HepG2 (cell line): ENCODE data around the gene NOX3. TPM values are rescaled to one million over a fixed set of nuclear protein-coding genes. Genes with fewer than 3 reads are reported as not detected.

ENCODE experiments used
- ATAC-seq: fragments of 200-7000 bp; cut with Tn5 transposase; 3 replicates; pipeline ENCODE4 v1.9.1; 2020; ENCODE audit warnings: mild to moderate bottlenecking, moderate library complexity
- BruUV-seq: library from RNA; stranded (reverse); fragments of 400-500 nt; replicated peaks from 2 replicates; lab custom pipeline; 2021; lab: Mats Ljungman, UMichigan
- CTCF ChIA-PET: fragments of 300-600 bp; formaldehyde crosslinking; extraction: SDS; loops from one replicate; lab custom pipeline; 2021; ENCODE audit warnings: low total read pairs, inconsistent platforms, low intra/inter-chr PET ratio; lab: Yijun Ruan, JAX
- POLR2A ChIA-PET: fragments of 350-600 bp; sonication (Branson Sonifier 250); formaldehyde crosslinking; loops from one replicate; lab custom pipeline; 2020; ENCODE audit warnings: antibody characterized with exemption, inconsistent platforms; lab: Yijun Ruan, JAX
- DNase-seq: peaks from one replicate; pipeline ENCODE4 v3.0.0-alpha.2; 2015; ENCODE audit warnings: low spot score
- FAIRE-seq: peaks from 3 replicates; lab custom pipeline; 2011; peaks lifted over from hg19 to GRCh38; lab: Jason Lieb, UNC
- H2AFZ ChIP-seq: one replicate; pipeline ENCODE4 v1.6.1; 2011; ENCODE audit warnings: low read length, inconsistent platforms
- H3K27ac ChIP-seq: fragments of 300-600 bp; 3 replicates; pipeline ENCODE4 v1.8.0; 2011; ENCODE audit warnings: mixed run types, mild to moderate bottlenecking, mixed read lengths, low read length, inconsistent platforms; ENCODE audit not compliant: insufficient read depth; ENCODE audit errors: extremely low read length
- H3K27me3 ChIP-seq, 2 experiments: fragments of 200-600 bp in 1 of 2; 2 replicates in 1 of 2; 3 replicates in 1 of 2; pipeline versions ENCODE4 v1.6.0 to v1.8.0; 2011; ENCODE audit warnings: low read length in 2 of 2, mild to moderate bottlenecking in 2 of 2, moderate library complexity in 2 of 2, inconsistent platforms in 1 of 2; ENCODE audit not compliant: insufficient read depth in 2 of 2, control insufficient read depth in 1 of 2
- H3K36me3 ChIP-seq, 2 experiments: fragments of 200-600 bp in 1 of 2; replicated peaks in 1 of 2; 2 replicates in 1 of 2; 3 replicates in 1 of 2; pipeline versions ENCODE4 v1.5.1 to v1.8.0; 2011; ENCODE audit warnings: low read length in 2 of 2, inconsistent platforms in 1 of 2; ENCODE audit not compliant: insufficient read depth in 2 of 2, control insufficient read depth in 1 of 2
- H3K4me1 ChIP-seq: 2 replicates; pipeline ENCODE4 v1.5.1; 2012; ENCODE audit warnings: low read length, inconsistent platforms; ENCODE audit not compliant: insufficient read depth
- H3K4me2 ChIP-seq: 2 replicates; pipeline ENCODE4 v1.6.0; 2011; ENCODE audit warnings: low read depth, low read length, inconsistent platforms
- H3K4me3 ChIP-seq, 3 experiments: fragments of 200-600 bp in 1 of 3; sonication (generic), shearing (Covaris generic) in 1 of 3; replicated peaks in 1 of 3; 2 replicates each; pipeline ENCODE4 v1.5.1; 2011 to 2016; ENCODE audit warnings: low read length in 3 of 3, inconsistent platforms in 2 of 3, low read depth in 2 of 3, mild to moderate bottlenecking in 2 of 3, control low read depth in 1 of 3, mixed read lengths in 1 of 3; ENCODE audit not compliant: insufficient read depth in 1 of 3
- H3K79me2 ChIP-seq: one replicate; pipeline ENCODE4 v1.6.1; 2011; ENCODE audit warnings: low read length, inconsistent platforms; ENCODE audit not compliant: insufficient read depth
- H3K9ac ChIP-seq: 2 replicates; pipeline ENCODE4 v1.6.0; 2011; ENCODE audit warnings: mild to moderate bottlenecking, low read depth, low read length, inconsistent platforms; ENCODE audit not compliant: insufficient read depth
- H3K9me3 ChIP-seq: 2 replicates; pipeline ENCODE4 v1.5.1; 2012; ENCODE audit warnings: mild to moderate bottlenecking, low read length
- H4K20me1 ChIP-seq: 2 replicates; pipeline ENCODE4 v1.6.0; 2011; ENCODE audit warnings: inconsistent platforms, mild to moderate bottlenecking, low read length, moderate library complexity; ENCODE audit not compliant: insufficient read depth
- DR1 ChIP-seq: sonication (generic); formaldehyde crosslinking; IDR thresholded peaks from 2 replicates; pipeline ENCODE4 v1.8.0; 2021; ENCODE audit warnings: mild to moderate bottlenecking, missing genetic modification reagents, inconsistent platforms
- ETV6 ChIP-seq: sonication (generic); formaldehyde crosslinking; conservative IDR thresholded peaks from 2 replicates; pipeline ENCODE4 v1.4.0; 2020; ENCODE audit warnings: missing genetic modification reagents
- GTF2F1 ChIP-seq: fragments of 150-350 bp; IDR thresholded peaks from 2 replicates; pipeline ENCODE4 v1.6.1; 2014; ENCODE audit warnings: low read length
- HOXD1 ChIP-seq: sonication (generic); formaldehyde crosslinking; IDR thresholded peaks from 2 replicates; pipeline ENCODE4 v1.5.0; 2020; ENCODE audit warnings: missing genetic modification reagents
- MATR3 ChIP-seq: sonication (generic); formaldehyde crosslinking; IDR thresholded peaks from 2 replicates; pipeline ENCODE4 v1.4.0; 2020; ENCODE audit warnings: missing genetic modification reagents
- PPARG ChIP-seq: conservative IDR thresholded peaks from 2 replicates; pipeline ENCODE4 v1.6.1; 2016; ENCODE audit warnings: missing biosample characterization, missing genetic modification reagents
- SIX4 ChIP-seq: sonication (generic); formaldehyde crosslinking; IDR thresholded peaks from 2 replicates; pipeline ENCODE4 v1.4.0; 2020; ENCODE audit warnings: missing genetic modification reagents
- SKIL ChIP-seq: sonication (generic); formaldehyde crosslinking; IDR thresholded peaks from 2 replicates; pipeline ENCODE4 v1.8.0; 2022; ENCODE audit warnings: missing genetic modification reagents, mild to moderate bottlenecking, moderate library complexity, borderline replicate concordance
- SMC3 ChIP-seq: IDR thresholded peaks from 2 replicates; pipeline ENCODE4 v1.6.1; 2011; ENCODE audit warnings: low read length, improper control_type of control experiment
- SNRNP70 ChIP-seq: fragments of 200-400 bp; formaldehyde crosslinking; IDR thresholded peaks from 2 replicates; pipeline ENCODE4 v1.6.1; 2017; ENCODE audit warnings: mild to moderate bottlenecking, low read depth, low read length, moderate library complexity
- THAP7 ChIP-seq: sonication (generic); formaldehyde crosslinking; IDR thresholded peaks from 2 replicates; pipeline ENCODE4 v1.8.1; 2023; ENCODE audit warnings: mild to moderate bottlenecking, missing genetic modification reagents
- ZBTB1 ChIP-seq: sonication (generic); formaldehyde crosslinking; IDR thresholded peaks from 2 replicates; pipeline ENCODE4 v1.4.0; 2020; ENCODE audit warnings: missing genetic modification reagents, borderline replicate concordance
- ZBTB37 ChIP-seq: sonication (generic); formaldehyde crosslinking; IDR thresholded peaks from 2 replicates; pipeline ENCODE4 v1.4.0; 2020; ENCODE audit warnings: mild to moderate bottlenecking, missing genetic modification reagents
- ZFP1 ChIP-seq: IDR thresholded peaks from 2 replicates; pipeline ENCODE4 v1.6.1; 2016
- ZFY ChIP-seq: sonication (generic); formaldehyde crosslinking; IDR thresholded peaks from 2 replicates; pipeline ENCODE4 v1.4.0; 2020; ENCODE audit warnings: missing genetic modification reagents
- ZNF337 ChIP-seq: sonication (generic); formaldehyde crosslinking; IDR thresholded peaks from 2 replicates; pipeline ENCODE4 v1.5.1; 2020; ENCODE audit warnings: missing genetic modification reagents, low read depth, mild to moderate bottlenecking, borderline replicate concordance
- ZNF773 ChIP-seq: sonication (generic); formaldehyde crosslinking; IDR thresholded peaks from 2 replicates; pipeline ENCODE4 v1.4.0; 2020; ENCODE audit warnings: missing genetic modification reagents, borderline replicate concordance
- WGBS: methylation state at CpG from one replicate; pipeline ENCODE4 v1.1.6; 2017; ENCODE audit warnings: low lambda C conversion rate; 5-methylcytosine and 5-hydroxymethylcytosine counted together
- in situ Hi-C: cut with HindIII; loops from 2 replicates; pipeline ENCODE4 v1.10.0; 2017; ENCODE audit warnings: low pct_unique_long_range_greater_than_20kb; ENCODE audit not compliant: extremely low pct_ligation_motif_present
- intact Hi-C: fragments of 100-400 bp; cut with micrococcal nuclease; formaldehyde crosslinking; loops from one replicate; pipeline ENCODE4 v1.10.0; 2022; ENCODE audit not compliant: unreplicated experiment
- polyA plus RNA-seq, 8 experiments: library from polyadenylated mRNA; depleted of rRNA in 3 of 8; stranded (reverse) in 7 of 8; unstranded in 1 of 8; fragments of >200 nt; fragmentation: Illumina TruSeq in 4 of 8; extraction: Trizol in 4 of 8; gene quantifications; 2 replicates each; pipeline versions ENCODE4 v1.2.1 to v1.2.3, GENCODE V29; 2011 to 2016; ENCODE audit warnings: low read depth in 4 of 8, missing spikeins in 1 of 8, mixed read lengths in 1 of 8; ENCODE audit not compliant: insufficient read depth in 1 of 8
- total RNA-seq, 5 experiments: library from RNA; depleted of rRNA; stranded (reverse); fragments of >200 nt; fragmentation: Illumina TruSeq; extraction: Trizol; gene quantifications; 2 replicates each; pipeline ENCODE4 v1.2.3, GENCODE V29; 2016; ENCODE audit warnings: low read depth in 1 of 5

Gene NOX3
- total and polyA plus RNA-seq, 2 of the 13 experiments (the other 11 are each of a cell fraction or from before 2014, with no cell fraction given) = 0.09 to 0.18 TPM

- intact Hi-C loops = no loop called here
- CTCF ChIA-PET = no interaction called here
- no peak for DNase-seq
- Histone ChIP-seq H3K27ac (no peak overlapping the region), H3K4me1 (peaks cover 25% of the 10 kb centered on the region), H3K36me3 (no peaks in the 10 kb centered on the region), H3K27me3 (no peaks in the 10 kb centered on the region), H3K9me3 (peaks cover 40% of the 10 kb centered on the region), H2AFZ (no peak overlapping the region), H3K4me3 (no peak overlapping the region), H3K79me2 (no peaks in the 10 kb centered on the region), H4K20me1 (no peaks in the 10 kb centered on the region), H3K4me2 (no peak overlapping the region), H3K9ac (no peak overlapping the region)
- POLR2A ChIA-PET = interaction anchor here (0.8 to 1.2 kb wide), 2 partner anchors 18 to 19 kb away, joined by 3 to 4 read pairs; no protein-coding TSS in a partner anchor
- 83% methylated on average over 1 of the region's 1 CpG for WGBS
- in situ Hi-C loops = loop anchor here (5.0 kb wide), 1 partner anchor 35 kb away; no protein-coding TSS in a partner anchor
- FAIRE-seq = no peak
- BruUV-seq = no TSS peak
- ATAC-seq = no peak
- TF ChIP-seq ZBTB37 (CRISPR knock-in tag) = no peak
- TF ChIP-seq, all 625 proteins: peak for 0
Observed at GRCh38 chr6:155347800-155348199, 107.8 kb downstream of the NOX3 start.

GRCh38 chr6:155346957-155347356 lies 108.7 kb downstream of the NOX3 start:
- in situ Hi-C loops = loop anchor here (5.0 kb wide), 1 partner anchor 35 kb away; no protein-coding TSS in a partner anchor
- CTCF ChIA-PET = no interaction called here
- H3K27me3 ChIP-seq = no peaks in the 10 kb centered on the region
- ATAC-seq (no peak), DNase-seq (no peak), FAIRE-seq (no peak)
- POLR2A ChIA-PET = interaction anchor here (0.6 to 1.2 kb wide), 2 partner anchors 17 to 53 kb away, joined by 3 read pairs; no protein-coding TSS in a partner anchor
- intact Hi-C loops = no loop called here
- peaks cover 21% of the 10 kb centered on the region for H3K4me1 ChIP-seq
- no peak overlapping the region for H3K4me3 ChIP-seq
- no peaks in the 10 kb centered on the region for H3K36me3 ChIP-seq
- no peaks in the 10 kb centered on the region for H3K79me2 ChIP-seq
- no peak overlapping the region for H3K4me2 ChIP-seq
- BruUV-seq = no TSS peak
- H3K27ac ChIP-seq = no peak overlapping the region
- no peak overlapping the region for H2AFZ ChIP-seq
- no peaks in the 10 kb centered on the region for H4K20me1 ChIP-seq
- peaks cover 40% of the 10 kb centered on the region for H3K9me3 ChIP-seq
- H3K9ac ChIP-seq = no peak overlapping the region
- TF ChIP-seq ZBTB1 (CRISPR knock-in tag) = no peak
- TF ChIP-seq ZFY (CRISPR knock-in tag) = no peak
- no peak for TF ChIP-seq HOXD1 (CRISPR knock-in tag)
- no peak for TF ChIP-seq MATR3
- no peak for TF ChIP-seq SNRNP70
- TF ChIP-seq GTF2F1 = no peak
- TF ChIP-seq DR1 (CRISPR knock-in tag) = no peak
- no peak for TF ChIP-seq SKIL (CRISPR knock-in tag)
- no peak for TF ChIP-seq SIX4 (CRISPR knock-in tag)
- peak; percentile 100; the same call in 1 of the 2 replicates for TF ChIP-seq ZNF337 (CRISPR knock-in tag)
- peak; percentile 99 for TF ChIP-seq ZFP1
- TF ChIP-seq PPARG = no peak
- no peak for TF ChIP-seq ETV6
- TF ChIP-seq SMC3 = no peak
- no peak for TF ChIP-seq ZNF773 (CRISPR knock-in tag)
- no peak for TF ChIP-seq THAP7 (CRISPR knock-in tag)
